HFF-Myc (cell line): ENCODE results near the gene RUNX2.

Source experiments
- DNase-seq: peaks from one replicate; pipeline ENCODE4 v3.0.0-alpha.2; 2011; ENCODE audit warnings: low read depth; ENCODE audit errors: extremely low read depth
- H3K4me3 ChIP-seq: replicated peaks from 2 replicates; pipeline ENCODE4 v1.5.1; 2011; ENCODE audit warnings: low read depth, mild to moderate bottlenecking, control low read depth, low read length
- CTCF ChIP-seq: IDR thresholded peaks from 2 replicates; pipeline ENCODE4 v1.5.1; 2012; ENCODE audit warnings: mild to moderate bottlenecking, low read depth, low read length, control low read depth; ENCODE audit errors: missing control alignments

The RUNX2 gene

DNA sequence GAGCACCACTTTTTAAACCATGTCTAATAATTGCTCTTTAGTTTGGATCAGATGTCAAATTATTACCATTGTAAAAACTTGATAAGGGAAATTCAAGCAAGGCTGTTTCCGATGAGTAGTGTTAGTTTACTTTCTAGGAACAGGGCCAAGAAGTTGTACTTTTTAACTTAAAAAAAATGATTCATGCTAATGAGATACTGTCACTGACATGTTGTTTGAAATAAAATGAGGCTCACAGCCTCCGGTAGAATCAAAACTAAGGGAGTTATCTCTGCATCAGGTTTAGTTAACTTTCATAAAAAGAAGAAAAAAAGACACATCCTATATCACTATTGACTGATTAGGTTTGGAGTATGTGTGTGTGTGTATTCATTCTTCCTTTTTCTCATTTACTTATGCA, 104.8 kb downstream of the RUNX2 start:
- TF ChIP-seq CTCF = no peak
- no peak overlapping the region for H3K4me3 ChIP-seq

GRCh38 chr6:45433533-45434380, 105.6 kb downstream of the RUNX2 start:
- no peak for TF ChIP-seq CTCF
- H3K4me3 ChIP-seq = no peak overlapping the region
- DNase-seq = no peak

More for the DNA sequence above, 104.8 kb downstream of the RUNX2 start:
- no peak for DNase-seq

GRCh38 chr6:45434381-45434700, 106.2 kb downstream of the RUNX2 start:
- no peak for TF ChIP-seq CTCF
- no peak overlapping the region for H3K4me3 ChIP-seq
- DNase-seq = no peak

DNA sequence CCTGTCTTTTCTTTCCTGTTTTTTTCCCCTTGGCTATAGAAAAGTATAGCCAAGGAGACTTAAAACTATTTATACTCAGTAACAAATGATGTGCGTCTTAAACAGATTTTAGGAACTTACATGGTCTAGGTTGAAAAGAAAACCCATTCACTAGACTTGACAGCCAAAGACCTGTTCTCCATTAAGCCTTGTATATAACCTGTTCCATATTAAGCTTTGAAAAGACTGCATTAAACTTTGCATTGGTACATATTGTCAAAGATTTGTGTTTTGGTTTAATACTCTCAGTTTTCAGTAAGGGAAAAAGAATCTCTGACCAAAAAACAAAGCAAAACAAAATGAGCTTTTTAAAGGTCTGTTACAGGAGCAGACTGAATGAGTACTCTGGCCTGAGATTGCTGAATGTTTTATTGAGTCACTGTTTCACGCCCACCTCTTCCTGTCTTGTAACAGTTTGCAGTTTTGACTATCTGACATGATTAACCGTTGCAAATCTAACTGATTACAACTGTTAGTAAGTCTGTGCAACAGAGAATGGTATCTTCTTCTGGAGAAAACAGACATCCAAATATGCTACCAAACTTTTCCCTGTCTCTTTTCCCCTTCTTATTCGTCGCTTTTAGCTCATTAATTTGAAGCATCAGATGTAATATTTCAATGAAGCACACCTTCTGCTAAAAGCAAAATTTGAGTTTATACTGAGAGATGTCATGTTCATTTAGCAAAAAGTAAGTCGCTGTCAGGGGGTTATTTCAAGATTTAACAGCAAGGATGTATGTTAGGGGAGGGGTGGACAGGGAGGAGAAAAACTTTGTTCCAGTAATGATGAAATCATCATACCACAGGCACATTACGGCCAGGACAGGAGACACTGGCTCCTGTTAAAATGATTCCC, 108.7 kb downstream of the RUNX2 start:
- H3K4me3 ChIP-seq = no peak overlapping the region
- no peak for DNase-seq
- no peak for TF ChIP-seq CTCF

DNA sequence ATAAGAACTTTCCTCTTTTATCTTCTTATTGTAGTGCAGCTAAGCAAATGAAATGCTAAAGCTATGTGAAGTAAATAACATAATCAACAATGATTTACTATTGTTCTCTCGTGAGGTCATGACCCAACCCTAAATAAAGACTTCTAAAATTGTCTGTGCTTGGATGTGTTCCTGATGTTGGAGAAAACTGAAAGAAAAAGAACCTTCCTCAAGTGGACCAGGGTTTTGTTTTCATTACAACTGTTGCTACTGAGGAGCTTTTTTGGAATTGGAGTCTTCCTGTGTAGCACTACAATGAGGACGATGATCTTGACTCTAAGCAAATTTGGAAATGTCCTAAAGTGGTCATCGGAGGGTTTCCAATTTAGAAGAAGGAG, 109.3 kb downstream of the RUNX2 start:
- H3K4me3 ChIP-seq = no peak overlapping the region
- DNase-seq = no peak

DNA sequence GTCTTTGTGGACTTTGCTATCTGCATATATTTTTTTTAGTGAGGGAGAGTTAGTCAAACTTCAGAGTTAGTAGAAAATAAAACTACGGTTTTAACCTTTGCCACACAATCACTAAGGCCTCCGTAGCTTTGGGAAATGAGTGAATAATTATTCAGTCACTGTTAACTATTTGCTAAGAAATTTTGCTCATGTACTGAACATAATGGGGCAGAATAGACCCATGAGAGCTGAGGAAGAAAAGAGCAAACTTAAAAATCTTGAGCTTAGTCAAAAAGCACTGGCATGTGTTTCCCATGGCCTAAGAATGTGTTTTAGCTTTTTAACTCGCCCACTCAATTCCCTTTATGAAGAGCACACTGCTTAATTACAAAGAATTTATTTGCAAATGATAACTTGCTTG, 110.0 kb downstream of the RUNX2 start:
- DNase-seq = no peak
- no peak overlapping the region for H3K4me3 ChIP-seq
- no peak for TF ChIP-seq CTCF

More for the DNA sequence above, 109.3 kb downstream of the RUNX2 start:
- no peak for TF ChIP-seq CTCF
